ENCODE data around the gene MAIP1.
"Not testable (repeated sequence)": the region's sequence is repeated elsewhere in the genome, so short reads cannot be mapped to it uniquely, and the experiment has no call there.

MAIP1 gene

GRCh38 chr2:199911052-199911876 is 44.1 kb upstream of the MAIP1 start, which contains the start of gene C2orf69:
C2orf69 (plus strand) TSS chr2:199911293; CDS start chr2:199911439, 146 bp downstream.
- peak within 1 kb of the TSS; percentile 45 for H3K4ac ChIP-seq (ENCODE audit: low read depth, low read length)

GRCh38 chr2:199911877-199912161 is 43.6 kb upstream of the MAIP1 start:
- no peaks in the 10 kb centered on the region for H3K27me3 ChIP-seq (ENCODE audit: insufficient read depth, low read length)
- H2BK5ac ChIP-seq (ENCODE audit: low read depth, low read length, poor library complexity), result peak overlapping the region; percentile 73
- peak overlapping the region; percentile 6 for H2BK120ac ChIP-seq (ENCODE audit: insufficient read depth, low read length, poor library complexity)
- H3K79me1 ChIP-seq (ENCODE audit: low read length), result peaks cover 7% of the 10 kb centered on the region
- peaks cover 3% of the 10 kb centered on the region for H3K9me3 ChIP-seq (ENCODE audit: insufficient read depth, low read depth, low read length)
- no peak overlapping the region for H4K91ac ChIP-seq (ENCODE audit: low read depth, low read length)
- WGBS (ENCODE audit: extremely low coverage, insufficient coverage, insufficient read length), result no CpG with 5 or more reads among the region's 13 CpGs
- no peak overlapping the region for H3K23ac ChIP-seq (ENCODE audit: low read length)
- H3K4me3 ChIP-seq (ENCODE audit: low read depth, low read length), result peak overlapping the region; percentile 89
- DNase-seq, result no peak
- peak overlapping the region; percentile 91 for H2AFZ ChIP-seq (ENCODE audit: insufficient read depth, low read length, poor library complexity)
- H2AK5ac ChIP-seq (ENCODE audit: low read length), result no peak overlapping the region
- H3K9ac ChIP-seq (ENCODE audit: low read length), result peak overlapping the region; percentile 88
- peak overlapping the region; percentile 45 for H3K4ac ChIP-seq (ENCODE audit: low read depth, low read length)
- H3K18ac ChIP-seq (ENCODE audit: low read length), result peak overlapping the region; percentile 71
- H4K8ac ChIP-seq (ENCODE audit: low read depth, low read length), result peak overlapping the region; percentile 71
- peak overlapping the region; percentile 83 for H3K14ac ChIP-seq (ENCODE audit: low read length)
- H3K4me2 ChIP-seq (ENCODE audit: low read length), result peak overlapping the region; percentile 76
- peaks cover 3 to 7% of the 10 kb centered on the region in 2 experiments for H3K36me3 ChIP-seq (ENCODE audit: control insufficient read depth in 1 of 2, insufficient read depth in 2 of 2, low read length in 2 of 2)
- peaks cover 14% of the 10 kb centered on the region for H3K79me2 ChIP-seq (ENCODE audit: control insufficient read depth, insufficient read depth, low read length, poor library complexity)
- peak overlapping the region; percentile 87 for H3K27ac ChIP-seq (ENCODE audit: low read depth, low read length)
- H4K12ac ChIP-seq (ENCODE audit: low read depth, low read length), result peak overlapping the region; percentile 10
- H3K4me1 ChIP-seq (ENCODE audit: control insufficient read depth in 1 of 2, insufficient read depth in 2 of 2, low read length in 2 of 2), result peaks cover 0 to 3% of the 10 kb centered on the region in 2 experiments
- no peak overlapping the region for H2BK12ac ChIP-seq (ENCODE audit: low read length)

More at GRCh38 chr2:199911052-199911876, 44.1 kb upstream of the MAIP1 start, which contains the start of gene C2orf69:
- H3K9me3 ChIP-seq (ENCODE audit: insufficient read depth, low read depth, low read length), result no peaks in the 10 kb centered on the region
- no peak within 1 kb of the TSS for H2BK12ac ChIP-seq (ENCODE audit: low read length)
- no CpG with 5 or more reads among the region's 85 CpGs for WGBS (ENCODE audit: extremely low coverage, insufficient coverage, insufficient read length)
- peak within 1 kb of the TSS; percentile 76 for H2AK5ac ChIP-seq (ENCODE audit: low read length)
- peak within 1 kb of the TSS; percentile 87 for H3K27ac ChIP-seq (ENCODE audit: low read depth, low read length)
- peak within 1 kb of the TSS; percentile 71 for H3K18ac ChIP-seq (ENCODE audit: low read length)
- no peak within 1 kb of the TSS for H3K23ac ChIP-seq (ENCODE audit: low read length)
- peak; percentile 95 to 98 for DNase-seq
- H3K27me3 ChIP-seq (ENCODE audit: insufficient read depth, low read length), result no peaks in the 10 kb centered on the region
- peak within 1 kb of the TSS; percentile 40 for H4K91ac ChIP-seq (ENCODE audit: low read depth, low read length)
- peak within 1 kb of the TSS; percentile 76 for H3K4me2 ChIP-seq (ENCODE audit: low read length)
- peak within 1 kb of the TSS; percentile 88 for H3K9ac ChIP-seq (ENCODE audit: low read length)
- H3K14ac ChIP-seq (ENCODE audit: low read length), result peak within 1 kb of the TSS; percentile 83
- H2AFZ ChIP-seq (ENCODE audit: insufficient read depth, low read length, poor library complexity), result peak within 1 kb of the TSS; percentile 91
- peak within 1 kb of the TSS; percentile 73 for H2BK5ac ChIP-seq (ENCODE audit: low read depth, low read length, poor library complexity)
- peak within 1 kb of the TSS; percentile 72 for H4K8ac ChIP-seq (ENCODE audit: low read depth, low read length)
- H3K4me1 ChIP-seq (ENCODE audit: control insufficient read depth in 1 of 2, insufficient read depth in 2 of 2, low read length in 2 of 2), result peaks cover 0 to 3% of the 10 kb centered on the region in 2 experiments
- peak within 1 kb of the TSS; percentile 89 for H3K4me3 ChIP-seq (ENCODE audit: low read depth, low read length)
- H4K12ac ChIP-seq (ENCODE audit: low read depth, low read length), result peak within 1 kb of the TSS; percentile 57
- H3K79me2 ChIP-seq (ENCODE audit: control insufficient read depth, insufficient read depth, low read length, poor library complexity), result peaks cover 11% of the 10 kb centered on the region
- peak within 1 kb of the TSS; percentile 6 for H2BK120ac ChIP-seq (ENCODE audit: insufficient read depth, low read length, poor library complexity)
- peaks cover 7% of the 10 kb centered on the region for H3K79me1 ChIP-seq (ENCODE audit: low read length)
- H3K36me3 ChIP-seq (ENCODE audit: control insufficient read depth in 1 of 2, insufficient read depth in 2 of 2, low read length in 2 of 2), result peaks cover 0 to 3% of the 10 kb centered on the region in 2 experiments

- Histone ChIP-seq H2BK5ac (ENCODE audit: low read depth, low read length, poor library complexity) (peak overlapping the region; percentile 13), H3K4ac (ENCODE audit: low read depth, low read length) (peak overlapping the region; percentile 75), H3K4me2 (ENCODE audit: low read length) (peak overlapping the region; percentile 56), H3K79me2 (ENCODE audit: control insufficient read depth, insufficient read depth, low read length, poor library complexity) (peaks cover 16% of the 10 kb centered on the region), H3K36me3 (ENCODE audit: control insufficient read depth in 1 of 2, insufficient read depth in 2 of 2, low read length in 2 of 2) (peaks cover 7 to 10% of the 10 kb centered on the region in 2 experiments)
- not testable (repeated sequence) for H4K91ac ChIP-seq (ENCODE audit: low read depth, low read length); H4K8ac ChIP-seq (ENCODE audit: low read depth, low read length); H2AK5ac ChIP-seq (ENCODE audit: low read length); H3K27ac ChIP-seq (ENCODE audit: low read depth, low read length); H3K14ac ChIP-seq (ENCODE audit: low read length); H4K12ac ChIP-seq (ENCODE audit: low read depth, low read length); H3K9ac ChIP-seq (ENCODE audit: low read length); H2BK12ac ChIP-seq (ENCODE audit: low read length); H2BK120ac ChIP-seq (ENCODE audit: insufficient read depth, low read length, poor library complexity); H3K27me3 ChIP-seq (ENCODE audit: insufficient read depth, low read length); H2AFZ ChIP-seq (ENCODE audit: insufficient read depth, low read length, poor library complexity); H3K79me1 ChIP-seq (ENCODE audit: low read length); H3K23ac ChIP-seq (ENCODE audit: low read length); H3K9me3 ChIP-seq (ENCODE audit: insufficient read depth, low read depth, low read length); DNase-seq; H3K18ac ChIP-seq (ENCODE audit: low read length); H3K4me3 ChIP-seq (ENCODE audit: low read depth, low read length); H3K4me1 ChIP-seq (ENCODE audit: control insufficient read depth in 1 of 2, insufficient read depth in 2 of 2, low read length in 2 of 2)
- WGBS (ENCODE audit: extremely low coverage, insufficient coverage, insufficient read length), result no CpG with 5 or more reads among the region's 12 CpGs
Measured at GRCh38 chr2:199912553-199913114, 42.7 kb upstream of the MAIP1 start.

- Histone ChIP-seq H3K4me3 (ENCODE audit: low read depth, low read length) (no peak overlapping the region), H4K8ac (ENCODE audit: low read depth, low read length) (no peak overlapping the region), H3K79me1 (ENCODE audit: low read length) (peaks cover 7% of the 10 kb centered on the region), H2BK12ac (ENCODE audit: low read length) (no peak overlapping the region), H3K18ac (ENCODE audit: low read length) (no peak overlapping the region), H3K79me2 (ENCODE audit: control insufficient read depth, insufficient read depth, low read length, poor library complexity) (peaks cover 16% of the 10 kb centered on the region), H2BK5ac (ENCODE audit: low read depth, low read length, poor library complexity) (no peak overlapping the region), H3K36me3 (ENCODE audit: control insufficient read depth in 1 of 2, insufficient read depth in 2 of 2, low read length in 2 of 2) (peaks cover 11 to 17% of the 10 kb centered on the region in 2 experiments), H3K14ac (ENCODE audit: low read length) (no peak overlapping the region), H3K4me2 (ENCODE audit: low read length) (no peak overlapping the region), H3K9me3 (ENCODE audit: insufficient read depth, low read depth, low read length) (peaks cover 6% of the 10 kb centered on the region), H3K4me1 (ENCODE audit: control insufficient read depth in 1 of 2, insufficient read depth in 2 of 2, low read length in 2 of 2) (peaks cover 0 to 6% of the 10 kb centered on the region in 2 experiments), H3K9ac (ENCODE audit: low read length) (no peak overlapping the region), H3K23ac (ENCODE audit: low read length) (no peak overlapping the region), H2AK5ac (ENCODE audit: low read length) (no peak overlapping the region), H3K27ac (ENCODE audit: low read depth, low read length) (no peak overlapping the region), H4K91ac (ENCODE audit: low read depth, low read length) (no peak overlapping the region), H3K4ac (ENCODE audit: low read depth, low read length) (peak overlapping the region; percentile 89), H4K12ac (ENCODE audit: low read depth, low read length) (no peak overlapping the region), H3K27me3 (ENCODE audit: insufficient read depth, low read length) (no peaks in the 10 kb centered on the region), H2AFZ (ENCODE audit: insufficient read depth, low read length, poor library complexity) (no peak overlapping the region), H2BK120ac (ENCODE audit: insufficient read depth, low read length, poor library complexity) (no peak overlapping the region)
- WGBS (ENCODE audit: extremely low coverage, insufficient coverage, insufficient read length), result no CpG with 5 or more reads among the region's 2 CpGs
- DNase-seq, result no peak
Measured at GRCh38 chr2:199914372-199914958, 40.9 kb upstream of the MAIP1 start.
